Occipital lobe (tissue), 2 donors: ENCODE results near the gene MIF4GD. TPM values are rescaled to one million over a fixed set of nuclear protein-coding genes. Genes with fewer than 3 reads are reported as not detected.
A peak's percentile ranks its signal among the peaks of the same experiment; 100 is the strongest.
"Not testable (repeated sequence)": the region's sequence is repeated elsewhere in the genome, so short reads cannot be mapped to it uniquely, and the experiment has no call there.

ENCODE experiments used
- DNase-seq: peaks from one replicate; lab custom pipeline; 2025; lab: John Stamatoyannopoulos, UW
- total RNA-seq: library from RNA; depleted of rRNA; stranded (reverse); fragments of >200 nt; gene quantifications from one replicate; pipeline ENCODE4 v1.2.3, GENCODE V29; 2014

The MIF4GD gene
- total RNA-seq, 1 donor from 2014 or later = 5.0 TPM

DNA sequence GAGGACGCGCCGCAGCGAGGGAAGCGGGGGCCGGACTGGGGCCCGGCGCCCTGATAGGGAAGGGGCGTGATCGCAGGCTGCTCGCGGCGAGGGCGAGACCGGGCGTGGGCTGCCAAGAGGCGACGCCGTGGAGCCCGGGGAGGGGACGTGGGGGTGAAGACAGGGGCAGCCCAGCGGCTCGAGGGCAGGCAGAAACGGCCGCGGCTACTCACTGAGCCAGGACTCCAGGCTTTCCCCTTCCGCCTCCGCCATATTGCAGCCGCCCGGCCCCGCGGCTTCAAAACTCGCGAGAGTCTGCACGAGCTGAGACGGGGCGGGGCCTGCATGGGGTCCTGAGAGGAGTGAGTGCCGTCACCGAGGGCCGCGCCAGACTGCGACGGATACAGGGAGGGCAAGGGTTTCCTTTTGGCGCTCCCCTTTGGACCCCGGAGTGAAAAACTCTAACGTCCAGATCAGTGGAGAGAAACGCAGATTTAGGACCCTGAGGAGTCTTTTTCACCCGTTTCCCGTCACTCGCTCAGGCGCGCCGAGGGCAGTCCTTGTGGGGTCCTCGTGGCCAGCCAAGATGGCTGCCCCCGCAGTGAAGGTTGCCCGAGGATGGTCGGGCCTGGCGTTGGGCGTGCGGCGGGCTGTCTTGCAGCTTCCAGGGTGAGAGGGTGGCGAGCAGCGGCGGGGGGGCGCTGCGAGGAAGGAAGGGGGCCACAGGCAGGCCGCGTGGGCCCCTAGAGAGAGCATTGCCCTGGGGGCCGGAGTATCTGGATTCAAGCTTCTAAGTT, 9.5 kb downstream of the MIF4GD start, which contains the start of the genes GGA3 and MRPS7:
Gene GGA3, minus strand, starts transcription at position 271 of the 776 bp plus-strand sequence. Its CDS starts 19 bp downstream, at position 252.
Gene MRPS7, plus strand, starts transcription at position 544 of the 776 bp plus-strand sequence. Its CDS starts 22 bp downstream, at position 566.
- peak; percentile 92 for DNase-seq

DNA sequence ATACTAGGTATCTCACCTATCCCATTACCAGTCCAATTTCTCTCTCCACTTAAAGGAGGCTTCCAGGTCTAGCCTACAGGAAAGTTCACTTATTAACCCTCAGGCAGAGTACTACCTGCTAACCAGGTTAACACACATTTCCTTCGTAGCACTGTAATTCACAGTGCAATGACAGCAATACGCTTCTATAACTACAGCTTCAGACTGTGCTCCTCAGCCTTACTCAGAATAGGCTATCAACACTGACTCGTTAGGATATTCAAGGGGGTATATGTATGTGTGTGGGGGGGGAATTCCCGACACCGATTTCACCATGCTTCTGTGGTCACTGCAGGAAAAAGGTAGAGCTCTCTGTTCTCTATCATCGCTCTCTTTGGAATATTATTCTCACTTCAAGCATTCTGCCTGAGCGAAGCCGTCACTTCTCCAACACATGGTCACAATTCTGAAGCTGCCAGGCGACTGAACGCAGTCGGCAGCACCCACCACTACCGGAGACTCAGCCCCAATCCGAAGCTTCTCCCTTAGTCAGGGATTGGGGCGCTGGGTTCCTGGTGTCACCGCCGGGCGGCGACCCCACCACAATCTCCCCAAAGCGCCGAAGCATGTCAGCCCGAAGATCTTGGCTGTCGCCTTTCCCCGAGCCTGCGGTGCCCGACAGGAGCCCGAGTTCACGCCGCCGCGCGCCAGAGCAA, 10.2 kb downstream of the MIF4GD start:
- no peak for DNase-seq

DNA sequence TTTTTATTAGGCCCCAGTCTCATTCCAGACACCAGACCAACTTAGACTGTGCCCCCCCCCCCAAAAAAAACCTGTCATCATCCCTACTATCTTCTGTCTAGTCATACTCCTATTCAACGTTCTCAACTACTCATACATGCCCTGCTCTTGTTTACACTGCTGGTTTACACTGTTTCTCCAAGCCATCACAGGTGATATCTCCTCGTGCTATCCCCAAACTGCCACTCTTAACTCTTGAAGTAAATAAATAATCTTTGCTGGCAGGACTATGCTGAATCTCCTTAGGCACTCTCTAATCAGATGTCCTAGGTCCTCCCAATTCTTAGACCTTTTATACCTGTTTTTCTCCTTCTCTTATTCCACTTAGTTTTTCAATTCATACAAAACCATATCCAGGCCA, 13.8 kb downstream of the MIF4GD start:
- not testable (repeated sequence) for DNase-seq

DNA sequence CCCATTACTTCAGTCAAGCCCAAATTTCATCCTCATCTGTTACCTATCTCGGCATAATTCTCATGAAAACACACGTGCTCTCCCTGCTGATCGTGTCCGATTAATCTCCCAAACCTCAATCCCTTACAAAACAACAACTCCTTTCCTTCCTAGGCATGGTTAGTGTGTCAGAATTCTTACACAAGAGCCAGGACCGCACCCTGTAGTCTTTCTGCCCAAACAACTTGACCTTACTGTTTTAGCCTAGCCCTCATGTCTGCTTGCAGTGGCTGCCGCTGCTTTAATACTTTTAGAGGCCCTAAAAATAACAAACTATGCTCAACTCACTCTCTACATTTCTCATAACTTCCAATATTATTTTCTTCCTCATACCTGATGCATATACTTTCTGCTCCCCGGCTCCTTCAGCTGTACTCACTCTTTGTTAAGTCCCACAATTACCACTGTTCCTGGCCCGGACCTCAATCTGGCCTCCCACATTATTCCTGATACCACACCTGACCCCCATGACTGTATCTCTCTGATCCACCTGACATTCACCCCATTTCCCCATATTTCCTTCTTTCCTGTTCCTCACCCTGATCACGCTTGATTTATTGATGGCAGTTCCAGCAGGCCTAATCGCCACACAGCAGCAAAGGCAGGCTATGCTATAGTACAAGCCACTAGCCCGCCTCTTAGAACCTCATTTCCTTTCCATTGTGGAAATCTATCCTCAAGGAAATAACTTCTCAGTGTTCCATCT, 14.9 kb downstream of the MIF4GD start:
- DNase-seq = not testable (repeated sequence)

- DNase-seq = no peak
Measured at GRCh38 chr17:75252039-75252816, 18.8 kb downstream of the MIF4GD start.

DNA sequence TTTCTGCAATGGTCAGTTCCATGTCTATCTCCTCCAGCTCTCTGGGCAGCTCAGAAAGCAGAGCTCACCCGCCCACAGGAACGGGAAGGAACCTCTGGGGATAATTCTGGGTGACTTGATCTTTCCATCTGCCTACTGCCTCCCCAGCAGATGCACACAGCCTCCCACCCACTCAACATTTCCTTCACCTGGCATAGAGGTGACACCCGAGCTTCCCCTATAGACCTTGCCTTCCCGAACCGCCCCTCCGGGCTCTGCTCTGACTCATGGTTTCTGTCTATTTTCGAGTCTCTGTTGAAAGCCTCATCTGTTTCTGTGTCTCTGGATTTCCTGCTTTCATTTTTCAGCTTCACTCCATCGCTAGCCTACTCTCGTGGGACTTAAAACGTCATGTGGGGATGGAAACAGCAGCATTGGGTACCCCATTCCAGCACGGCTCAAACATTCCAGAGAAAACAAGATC, 21.0 kb downstream of the MIF4GD start:
- no peak for DNase-seq

DNA sequence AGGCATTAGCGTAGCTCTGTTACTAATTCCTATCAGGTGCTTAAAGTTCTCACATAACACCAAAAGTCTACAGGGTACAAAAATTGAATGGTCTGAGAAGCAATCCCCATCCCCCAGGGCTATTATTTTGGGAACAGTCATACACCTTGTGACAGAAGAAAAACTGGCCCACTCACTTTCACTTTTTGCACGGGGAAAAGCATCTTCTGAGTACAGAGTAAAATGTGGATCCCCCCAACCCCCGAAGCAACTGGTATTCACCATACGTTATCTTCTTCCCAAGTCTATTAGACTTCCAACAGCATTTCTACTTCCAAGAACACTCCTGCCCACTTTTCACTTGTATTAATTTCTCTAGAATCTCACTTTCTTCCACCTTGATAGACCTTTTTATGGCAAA, 21.5 kb downstream of the MIF4GD start:
- DNase-seq = no peak

GRCh38 chr17:75246404-75246803, 24.6 kb downstream of the MIF4GD start:
- no peak for DNase-seq

- no peak for DNase-seq
Measured at GRCh38 chr17:75245011-75245410, 26.0 kb downstream of the MIF4GD start.

GRCh38 chr17:75244133-75244866, 26.7 kb downstream of the MIF4GD start:
- DNase-seq = no peak

DNA sequence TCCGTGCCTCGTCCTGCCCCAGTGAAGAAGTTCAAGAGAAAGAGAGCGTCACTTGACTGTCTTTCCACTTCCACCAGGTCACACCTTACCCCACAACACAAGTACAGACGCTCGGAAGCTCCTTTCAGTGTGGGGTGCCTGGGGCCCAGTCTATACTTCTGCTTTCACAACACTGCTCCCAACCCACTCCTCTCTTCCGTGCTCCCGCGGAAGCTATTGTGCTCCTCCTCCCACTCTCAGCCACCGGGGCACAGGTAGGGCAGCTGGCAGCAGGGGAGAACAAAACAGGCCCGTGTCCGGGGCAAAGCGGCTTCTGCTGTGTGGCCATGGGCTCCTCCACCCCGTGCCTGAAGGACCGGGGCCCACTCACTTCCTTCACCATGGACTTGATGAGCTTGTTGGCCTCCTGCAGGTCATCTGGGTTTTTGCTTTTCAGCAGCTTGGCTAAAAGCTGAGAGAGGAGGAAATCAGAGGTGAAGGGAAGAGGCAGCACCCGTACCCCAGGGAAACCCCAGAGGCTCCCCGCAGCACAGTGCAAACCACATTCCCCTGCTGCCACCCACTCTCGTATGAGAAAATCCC, 28.5 kb downstream of the MIF4GD start:
- DNase-seq = no peak

DNA sequence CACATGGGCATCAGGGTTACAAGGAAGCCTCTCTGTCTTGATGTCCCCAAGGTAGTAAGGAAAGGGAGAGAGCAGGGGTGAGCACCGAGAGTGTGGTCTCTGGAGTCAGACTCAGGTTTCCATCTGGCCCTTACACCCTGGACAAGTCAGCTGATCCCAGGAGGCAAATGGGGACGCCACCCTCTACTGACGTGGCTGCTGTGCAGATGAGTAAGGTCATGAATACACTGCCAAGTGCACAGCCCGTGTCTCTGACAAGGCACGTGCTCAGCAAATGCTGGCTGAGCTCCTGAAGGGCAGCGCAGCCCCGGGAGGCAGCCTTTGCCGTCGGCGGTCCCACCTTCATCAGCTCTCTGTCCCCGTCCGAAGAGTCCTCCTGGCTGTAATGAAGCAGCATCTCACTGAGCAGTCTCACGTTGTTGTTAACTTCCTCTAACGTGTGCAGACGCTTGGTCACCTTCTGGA, 29.0 kb downstream of the MIF4GD start:
- DNase-seq = no peak

GRCh38 chr17:75241502-75241901, 29.5 kb downstream of the MIF4GD start:
- no peak for DNase-seq

DNA sequence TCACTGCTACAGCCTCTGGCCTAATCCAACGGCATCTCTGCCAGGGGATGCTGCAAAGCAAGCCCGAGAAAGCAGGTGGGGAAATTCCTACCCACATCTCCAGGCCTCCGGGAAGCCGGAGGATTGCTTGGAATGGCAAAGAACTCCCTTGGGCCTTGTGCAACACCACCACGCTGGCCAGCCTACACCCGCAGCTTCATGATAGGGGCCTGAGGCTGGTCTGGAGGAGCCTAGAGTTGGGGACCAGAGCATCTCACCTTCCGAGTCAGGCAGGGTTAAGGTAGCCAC, 29.9 kb downstream of the MIF4GD start:
- no peak for DNase-seq

- DNase-seq = no peak
Measured at GRCh38 chr17:75240394-75241142, 30.5 kb downstream of the MIF4GD start.

DNA sequence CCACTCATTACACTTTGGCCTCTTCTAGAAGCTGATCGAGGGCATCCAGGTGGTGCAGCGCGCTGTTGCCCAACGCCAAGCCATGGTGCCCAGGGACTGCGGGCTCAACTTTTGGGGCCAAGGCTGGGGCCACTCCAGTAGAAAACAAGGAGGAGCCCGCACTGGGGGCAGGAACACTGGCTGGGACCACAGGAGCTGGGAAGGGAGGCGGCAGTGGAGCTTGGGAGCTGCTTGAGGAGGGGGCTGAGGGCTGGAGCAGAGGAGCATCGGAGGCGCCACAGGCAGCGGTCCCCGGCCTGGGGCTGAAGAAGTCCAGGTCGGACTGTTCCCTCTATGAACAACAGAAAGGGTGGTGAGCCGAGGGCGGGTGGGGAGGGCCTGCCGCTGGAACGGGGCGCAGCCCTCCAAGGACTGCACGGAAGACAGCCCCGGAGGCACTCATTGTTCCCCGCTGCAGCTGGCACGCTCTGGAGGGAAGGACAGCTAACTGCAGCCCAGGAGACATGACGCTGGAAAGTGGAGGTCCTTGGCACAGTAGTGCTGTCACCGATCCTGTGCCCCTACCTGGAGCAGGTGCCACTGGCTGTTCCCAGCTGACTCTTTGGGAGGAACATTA, 31.1 kb downstream of the MIF4GD start:
- no peak for DNase-seq

DNA sequence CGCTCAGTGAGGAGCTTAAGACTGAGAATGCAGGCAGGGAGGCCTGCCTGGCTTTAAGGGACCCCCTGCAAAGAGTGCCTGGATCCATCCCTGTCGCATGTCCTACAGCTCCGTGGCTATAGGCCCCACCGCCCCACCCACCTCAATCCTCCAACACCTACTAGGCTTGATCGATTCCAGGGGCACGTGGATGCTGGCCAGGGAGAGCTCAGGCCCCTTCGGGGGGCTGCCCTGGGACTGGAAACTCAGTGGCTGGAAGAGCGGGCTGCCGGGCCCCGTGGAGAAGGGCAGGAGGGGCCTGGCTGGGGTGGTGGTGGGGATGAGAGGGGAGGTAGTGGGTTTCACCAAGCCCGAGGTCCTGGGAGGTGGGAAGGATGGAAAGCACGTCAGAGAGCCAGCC, 31.8 kb downstream of the MIF4GD start:
- no peak for DNase-seq

- DNase-seq = peak; percentile 54
Measured at GRCh38 chr17:75238684-75239191, 32.3 kb downstream of the MIF4GD start.
